T follicular helper cell (primary cell): ENCODE results near the gene IL17C.
"Not testable (repeated sequence)": the region's sequence is repeated elsewhere in the genome, so short reads cannot be mapped to it uniquely, and the experiment has no call there.

Experiments used
- DNase-seq: peaks from one replicate; pipeline ENCODE4 v3.0.0-alpha.2; 2020; ENCODE audit warnings: low read depth
- total RNA-seq, 2 experiments: gene quantifications; one replicate each; lab custom pipeline; 2026; lab: John Stamatoyannopoulos, UW

Gene IL17C, protein sequence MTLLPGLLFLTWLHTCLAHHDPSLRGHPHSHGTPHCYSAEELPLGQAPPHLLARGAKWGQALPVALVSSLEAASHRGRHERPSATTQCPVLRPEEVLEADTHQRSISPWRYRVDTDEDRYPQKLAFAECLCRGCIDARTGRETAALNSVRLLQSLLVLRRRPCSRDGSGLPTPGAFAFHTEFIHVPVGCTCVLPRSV
- 0 to 0.06 reads per million in 2 experiments for total RNA-seq

DNA sequence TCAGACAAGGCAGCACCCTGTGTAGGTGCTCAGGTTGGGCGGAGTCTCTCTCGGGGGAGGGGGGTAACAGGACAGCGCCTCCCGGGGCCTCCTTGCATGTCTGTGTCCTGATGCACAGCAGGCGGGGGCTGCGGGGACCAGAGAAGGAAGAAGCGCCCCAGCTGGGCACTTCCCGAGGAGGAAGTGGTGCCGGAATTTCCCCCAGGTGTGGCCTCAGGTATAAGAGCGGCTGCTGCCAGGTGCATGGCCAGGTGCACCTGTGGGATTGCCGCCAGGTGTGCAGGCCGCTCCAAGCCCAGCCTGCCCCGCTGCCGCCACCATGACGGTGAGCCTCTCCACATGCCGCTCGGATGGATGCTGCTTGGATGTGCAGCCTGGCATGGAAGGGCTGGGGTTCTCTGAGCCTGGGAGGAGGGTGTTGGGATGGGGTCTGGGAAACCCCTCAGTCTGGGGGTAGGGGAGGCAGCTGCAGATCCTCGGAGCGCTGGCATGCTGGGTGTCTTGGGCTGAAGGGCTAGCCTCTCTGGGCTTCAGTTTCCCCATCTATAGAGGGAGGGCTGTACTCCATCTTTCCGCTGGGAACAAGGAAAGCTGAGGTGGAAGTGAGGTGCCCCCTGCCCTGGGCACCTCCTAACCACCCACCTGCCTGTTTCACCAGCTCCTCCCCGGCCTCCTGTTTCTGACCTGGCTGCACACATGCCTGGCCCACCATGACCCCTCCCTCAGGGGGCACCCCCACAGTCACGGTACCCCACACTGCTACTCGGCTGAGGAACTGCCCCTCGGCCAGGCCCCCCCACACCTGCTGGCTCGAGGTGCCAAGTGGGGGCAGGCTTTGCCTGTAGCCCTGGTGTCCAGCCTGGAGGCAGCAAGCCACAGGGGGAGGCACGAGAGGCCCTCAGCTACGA lies at the start of gene IL17C:
IL17C (plus strand) TSS at position 250 of the 908 bp plus-strand sequence; CDS start at position 320, 70 bp downstream.
- no peak for DNase-seq

DNA sequence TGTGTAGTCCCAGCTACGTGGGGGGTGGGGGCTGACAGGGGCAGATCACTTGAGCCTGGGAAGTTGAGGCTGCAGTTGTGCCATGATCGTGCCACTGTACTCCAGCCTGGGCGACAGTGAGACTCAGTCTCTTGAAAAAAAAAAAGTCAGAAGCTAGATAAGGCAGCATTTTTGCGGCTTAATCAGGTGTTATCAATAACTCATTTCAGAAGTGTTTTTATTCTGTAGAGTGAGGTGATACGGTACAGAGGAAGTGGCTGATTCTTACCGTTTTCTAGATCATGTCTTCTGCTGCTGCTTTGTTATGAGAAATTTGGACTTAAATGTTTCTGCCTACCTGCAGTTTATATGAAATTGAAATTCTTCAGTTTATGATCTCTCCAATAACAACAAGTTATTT lies 49.6 kb upstream of the IL17C start:
- no peak for DNase-seq

DNA sequence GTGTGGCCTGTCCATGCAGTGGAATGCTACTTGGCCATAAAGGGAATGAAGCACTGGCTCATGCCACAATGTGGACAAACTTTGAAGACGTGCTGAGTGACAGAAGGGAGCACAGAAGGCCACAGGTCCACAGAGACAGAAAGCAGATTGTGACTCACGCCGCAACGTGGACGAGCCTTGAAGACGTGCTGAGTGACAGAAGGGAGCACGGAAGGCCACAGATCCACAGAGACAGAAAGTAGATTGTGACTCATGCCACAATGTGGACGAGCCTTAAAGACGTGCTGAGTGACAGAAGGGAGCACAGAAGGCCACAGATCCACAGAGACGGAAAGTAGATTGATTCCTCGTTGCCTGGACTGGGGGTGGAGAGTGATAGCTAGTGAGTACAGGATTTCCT lies 48.9 kb upstream of the IL17C start:
- DNase-seq: no peak

DNA sequence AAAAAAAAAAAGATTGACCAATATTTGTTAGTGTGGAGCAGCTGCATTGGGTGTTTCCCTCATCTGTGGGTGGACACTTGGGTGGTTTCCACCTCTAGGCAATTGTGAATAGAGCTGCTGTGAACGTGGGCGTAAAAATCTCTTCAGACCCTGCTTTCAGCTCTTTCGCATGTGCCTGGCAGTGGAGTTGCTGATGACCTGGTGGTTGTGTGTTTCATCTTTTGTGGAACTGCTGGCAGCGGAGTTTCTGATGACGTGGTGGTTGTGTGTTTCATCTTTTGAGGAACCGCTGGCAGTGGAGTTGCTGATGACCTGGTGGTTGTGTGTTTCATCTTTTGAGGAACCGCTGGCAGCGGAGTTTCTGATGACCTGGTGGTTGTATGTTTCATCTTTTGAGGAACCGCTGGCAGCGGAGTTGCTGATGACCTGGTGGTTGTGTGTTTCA lies 46.8 kb upstream of the IL17C start:
- no peak for DNase-seq

DNA sequence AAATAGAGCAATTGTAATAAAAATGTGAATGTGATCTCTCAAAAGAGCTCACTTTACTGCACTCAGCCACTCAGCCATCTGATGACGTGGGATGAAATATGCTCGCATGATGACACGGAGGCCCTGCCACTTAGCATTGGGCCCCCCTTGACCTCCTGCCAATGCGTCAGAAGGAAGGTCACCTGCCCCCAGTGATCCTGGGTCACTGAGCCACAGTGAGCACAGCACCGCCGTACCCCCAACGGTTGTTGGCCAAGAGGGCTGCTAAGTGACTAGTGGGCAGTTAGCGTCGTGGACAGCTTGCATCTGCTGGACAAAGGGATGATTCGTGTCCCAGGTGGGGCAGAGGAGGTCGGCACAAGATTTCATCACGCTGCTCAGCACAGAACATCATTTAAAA lies 45.3 kb upstream of the IL17C start:
- no peak for DNase-seq

DNA sequence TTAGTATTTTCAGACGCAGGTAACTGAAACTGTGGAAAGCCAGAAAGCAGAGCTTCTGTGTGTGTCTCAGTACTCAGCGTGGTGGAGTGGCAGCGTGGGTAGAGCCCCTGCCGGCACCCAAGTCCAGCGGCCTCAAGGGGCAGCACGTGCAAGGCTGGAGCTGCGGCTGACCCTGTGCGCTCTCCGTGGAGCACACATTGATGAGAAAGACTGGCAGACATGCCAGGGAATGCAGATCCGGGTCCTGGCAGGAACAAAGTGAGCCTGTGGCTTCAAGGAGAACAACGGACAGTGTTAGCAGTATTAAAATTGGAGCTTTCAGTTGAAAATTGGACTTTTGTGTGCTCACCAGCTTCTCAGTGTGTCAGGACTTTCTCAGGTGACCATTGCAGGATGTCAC lies 44.9 kb upstream of the IL17C start:
- no peak for DNase-seq

DNA sequence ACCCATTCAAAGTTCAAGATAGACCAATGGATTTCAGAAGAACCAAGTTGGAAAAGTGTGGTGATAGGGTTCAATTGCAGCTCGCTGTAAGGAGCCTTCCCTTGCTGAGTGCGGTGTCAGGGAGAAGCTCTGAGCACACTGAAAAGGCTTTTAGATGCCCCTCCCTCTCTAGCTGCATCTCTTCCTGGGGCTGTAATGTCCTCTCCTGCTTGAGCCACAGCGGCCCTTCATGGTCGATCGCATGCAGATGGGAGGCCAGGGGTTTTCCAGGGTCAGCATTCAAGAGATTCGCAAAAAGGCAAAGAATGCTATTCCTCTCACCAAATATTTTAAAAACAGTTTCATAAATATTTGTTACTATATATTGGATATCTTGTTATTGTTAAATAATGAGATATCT lies 44.5 kb upstream of the IL17C start:
- DNase-seq: no peak

DNA sequence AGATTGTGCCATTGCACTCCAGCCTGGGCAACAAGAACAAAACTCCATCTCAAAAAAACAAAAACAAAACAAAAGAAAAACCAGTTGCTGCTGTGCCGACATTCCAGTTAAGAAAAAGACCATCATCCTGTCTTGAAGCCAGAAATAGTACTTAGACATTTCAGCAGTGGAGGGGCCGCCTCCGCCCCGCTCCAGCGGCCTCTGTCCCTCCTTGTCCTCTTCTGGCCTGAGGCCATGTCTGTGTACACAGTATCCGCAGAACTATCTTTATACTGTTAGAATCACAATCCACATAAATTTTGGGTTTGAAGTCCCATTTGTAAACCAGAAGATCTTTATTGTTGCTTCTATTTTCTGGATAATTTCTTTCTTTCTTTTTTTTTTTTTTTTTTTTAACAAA lies 43.3 kb upstream of the IL17C start:
- DNase-seq: no peak

DNA sequence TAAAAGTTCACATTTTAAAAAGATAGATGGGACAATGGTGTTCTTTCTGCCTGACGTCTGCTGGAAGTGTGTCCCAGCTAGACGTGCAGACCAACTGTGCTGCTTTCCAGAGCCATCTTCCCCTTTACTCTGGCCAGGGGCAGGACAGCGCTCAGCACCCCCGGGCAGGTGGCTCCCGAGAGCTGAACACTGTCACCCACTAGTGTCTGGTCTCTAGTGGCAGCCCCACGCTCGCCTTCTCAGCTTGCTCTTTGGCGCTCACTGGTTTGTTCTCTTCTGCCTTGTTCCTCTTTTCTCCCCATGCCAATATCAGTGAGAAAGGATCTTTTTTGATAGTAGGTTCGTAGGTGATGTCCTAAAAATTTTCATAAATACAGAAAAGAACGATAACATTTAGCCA lies 42.5 kb upstream of the IL17C start:
- no peak for DNase-seq

DNA sequence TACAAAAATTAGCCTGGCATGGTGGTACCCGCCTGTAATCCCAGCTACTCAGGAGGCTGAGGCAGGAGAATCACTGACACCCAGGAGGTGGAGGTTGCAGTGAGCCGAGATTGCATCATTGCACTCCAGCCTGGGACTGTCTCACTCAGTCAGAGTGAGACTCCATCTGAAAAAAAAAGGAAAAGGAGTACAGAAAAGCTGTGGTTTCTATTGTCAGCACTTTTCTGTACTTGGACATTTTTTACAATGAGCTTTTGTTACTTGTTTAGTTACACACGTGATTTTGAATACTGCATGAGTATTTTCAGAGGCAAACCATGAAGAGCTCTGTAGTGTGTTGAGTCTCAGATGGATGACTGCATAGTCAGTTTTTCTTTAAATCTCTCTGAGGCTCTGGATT lies 41.9 kb upstream of the IL17C start:
- DNase-seq: no peak

DNA sequence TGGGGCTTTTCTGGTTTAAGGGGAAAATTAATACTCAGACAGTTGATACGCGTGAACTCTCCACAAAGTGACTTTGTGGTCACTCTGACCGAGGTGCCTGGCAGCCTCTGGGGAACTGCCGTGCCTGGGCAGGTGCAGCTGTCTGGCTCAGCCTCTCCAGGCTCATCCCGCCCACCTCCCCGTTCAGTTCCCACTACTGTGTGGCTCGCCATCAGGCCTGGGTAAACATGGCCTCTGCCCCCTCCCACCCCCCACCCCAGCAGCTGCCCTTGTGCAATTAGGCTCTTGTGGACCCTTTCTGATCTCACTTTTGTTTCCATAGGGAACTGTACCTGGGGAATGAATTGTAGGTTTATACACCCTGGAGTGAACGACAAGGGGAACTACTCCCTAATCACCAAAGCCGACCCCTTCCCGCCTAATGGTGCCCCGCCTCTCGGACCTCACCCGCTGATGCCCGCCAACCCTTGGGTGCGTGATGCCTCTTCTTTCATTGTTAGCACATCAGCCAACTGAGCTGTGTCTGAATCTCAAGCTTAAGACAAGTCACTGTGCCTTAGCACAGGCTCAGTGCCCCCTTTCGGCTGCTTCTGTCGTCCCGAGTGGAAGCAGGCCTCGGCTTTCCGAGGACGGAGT lies 40.4 kb upstream of the IL17C start:
- no peak for DNase-seq

DNA sequence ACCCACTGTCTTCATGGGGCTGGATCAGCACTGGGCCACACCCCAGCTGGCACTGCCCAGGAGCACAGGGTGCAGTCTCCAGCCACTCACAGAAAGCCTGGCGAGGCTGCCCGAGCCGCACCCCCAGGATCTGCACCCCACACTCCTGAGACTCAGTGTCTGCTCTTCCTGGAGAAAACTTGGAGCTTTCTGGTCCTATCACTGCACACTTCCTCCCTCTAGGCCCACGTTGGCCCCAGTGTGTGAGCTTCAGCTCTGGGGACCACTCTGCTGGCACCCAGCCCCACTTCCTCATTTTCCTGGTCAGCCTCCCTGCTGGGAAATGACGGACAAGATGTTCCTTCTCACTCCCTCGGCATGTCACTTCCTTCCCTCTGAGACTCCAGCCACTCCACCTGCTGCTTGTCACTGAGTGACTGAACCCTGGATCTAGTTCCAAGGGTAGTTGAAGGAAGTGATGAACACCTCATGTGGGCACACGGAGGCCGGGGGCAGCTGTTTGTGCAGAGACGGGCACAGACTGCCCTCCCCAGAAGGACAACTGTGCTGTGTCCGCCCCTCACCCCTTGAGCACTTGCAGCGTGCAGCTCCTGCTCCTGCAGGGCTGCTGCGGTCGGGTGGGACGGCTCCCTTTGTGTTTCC lies 39.2 kb upstream of the IL17C start:
- DNase-seq: no peak

DNA sequence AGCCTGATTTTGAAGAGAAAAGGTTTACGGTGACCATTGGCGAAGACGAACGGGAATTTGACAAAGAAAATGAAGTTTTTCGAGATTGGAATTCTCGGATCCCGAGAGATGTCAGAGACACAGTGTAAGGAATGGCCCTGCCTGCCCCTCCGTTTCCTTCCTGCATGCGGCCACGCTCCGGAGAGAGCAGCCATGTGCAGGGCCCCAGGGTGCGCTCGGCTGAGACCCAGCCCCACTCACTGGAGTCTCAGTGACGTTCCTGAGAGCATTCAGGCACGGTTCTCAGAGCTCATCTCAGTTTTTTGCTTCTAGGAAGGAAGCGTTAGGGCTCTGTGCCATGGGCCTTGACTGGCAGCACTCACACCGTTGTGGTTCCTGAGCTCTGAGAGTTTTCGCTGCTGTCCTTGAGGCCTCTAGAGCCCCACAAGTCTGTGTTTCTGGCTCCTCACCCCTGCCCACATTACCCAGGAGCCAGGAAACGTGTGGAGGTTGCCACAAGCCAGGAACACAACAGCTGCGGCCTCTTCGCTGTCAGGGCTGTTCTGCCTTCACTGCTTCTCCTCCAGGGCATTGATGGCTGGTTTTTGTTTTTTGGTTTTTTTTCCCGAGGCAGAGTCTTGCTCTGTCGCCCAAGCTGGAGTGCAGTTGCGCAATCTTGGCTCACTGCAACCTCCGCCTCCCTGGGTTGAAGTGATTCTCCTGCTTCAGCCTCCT lies 38.4 kb upstream of the IL17C start:
- no peak for DNase-seq

DNA sequence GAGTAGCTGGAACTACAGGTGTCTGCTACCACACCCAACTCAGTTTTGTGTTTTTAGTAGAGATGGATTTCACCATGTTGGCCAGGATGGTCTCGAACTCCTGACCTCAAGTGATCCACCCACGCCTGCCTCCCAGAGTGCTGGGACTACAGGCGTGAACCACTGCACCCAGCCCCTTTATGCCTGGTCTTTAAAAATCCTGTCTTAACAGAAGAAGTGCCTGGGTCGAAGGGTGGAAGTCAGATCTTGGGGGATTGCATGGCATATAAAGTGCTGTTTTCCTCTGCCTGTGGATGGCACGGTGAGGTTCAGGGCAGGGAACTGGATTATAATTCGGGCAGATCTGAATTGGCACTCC lies 37.9 kb upstream of the IL17C start:
- DNase-seq: no peak

DNA sequence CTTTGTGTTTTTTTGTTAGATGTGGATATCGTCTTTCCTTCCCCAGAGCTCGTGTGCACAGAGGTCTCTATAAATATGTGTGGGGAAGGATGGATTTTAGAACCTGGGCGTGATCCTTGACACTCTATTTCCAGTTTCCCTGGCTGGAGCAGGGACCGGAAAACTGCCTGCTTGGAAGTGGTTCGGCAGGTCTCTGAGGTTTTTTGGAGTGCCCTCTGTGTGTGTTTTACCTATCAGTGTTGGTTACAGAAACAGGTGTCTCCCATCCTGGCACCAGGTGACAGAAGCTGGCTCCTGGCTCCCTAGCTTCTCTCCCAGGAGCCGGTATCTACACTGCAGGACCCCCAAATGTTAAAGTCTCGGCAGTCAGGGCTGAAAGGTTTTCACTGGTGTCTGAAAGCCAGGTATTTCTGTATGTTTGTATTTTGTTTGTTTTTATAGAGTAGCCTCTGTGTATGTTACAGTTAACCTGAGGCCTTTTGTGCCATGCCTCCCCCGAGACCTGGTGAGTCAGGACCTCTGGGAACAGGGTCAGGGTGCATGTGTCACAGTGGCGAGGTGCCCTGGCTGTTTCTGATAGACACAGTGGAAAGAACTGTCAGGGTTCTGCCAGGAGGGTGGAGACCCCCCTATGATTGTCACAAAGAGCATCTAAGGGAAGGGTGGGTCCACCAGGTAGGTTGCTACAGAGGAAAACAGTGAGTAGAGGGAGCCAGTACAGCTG lies 36.9 kb upstream of the IL17C start:
- DNase-seq: no peak

DNA sequence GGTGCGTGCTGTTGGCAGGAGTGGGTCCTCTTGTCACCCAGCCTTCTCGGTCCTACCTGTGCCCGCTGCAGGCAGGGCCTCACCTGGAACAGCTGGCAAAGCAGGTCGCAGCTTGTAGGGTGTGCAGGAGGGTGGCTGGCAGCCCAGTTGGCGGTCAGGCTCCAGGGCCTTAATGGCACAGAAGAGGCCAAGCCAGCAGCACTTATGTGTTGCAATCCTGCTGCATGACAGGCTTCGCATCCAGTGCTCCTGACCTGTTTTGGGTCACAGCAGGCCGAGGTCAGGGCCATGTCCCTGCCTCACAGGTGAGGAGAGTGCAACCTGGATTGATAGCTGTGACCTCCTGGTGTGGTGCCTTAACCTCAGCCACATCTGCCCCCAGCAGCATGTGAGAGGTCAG lies 36.3 kb upstream of the IL17C start:
- no peak for DNase-seq

DNA sequence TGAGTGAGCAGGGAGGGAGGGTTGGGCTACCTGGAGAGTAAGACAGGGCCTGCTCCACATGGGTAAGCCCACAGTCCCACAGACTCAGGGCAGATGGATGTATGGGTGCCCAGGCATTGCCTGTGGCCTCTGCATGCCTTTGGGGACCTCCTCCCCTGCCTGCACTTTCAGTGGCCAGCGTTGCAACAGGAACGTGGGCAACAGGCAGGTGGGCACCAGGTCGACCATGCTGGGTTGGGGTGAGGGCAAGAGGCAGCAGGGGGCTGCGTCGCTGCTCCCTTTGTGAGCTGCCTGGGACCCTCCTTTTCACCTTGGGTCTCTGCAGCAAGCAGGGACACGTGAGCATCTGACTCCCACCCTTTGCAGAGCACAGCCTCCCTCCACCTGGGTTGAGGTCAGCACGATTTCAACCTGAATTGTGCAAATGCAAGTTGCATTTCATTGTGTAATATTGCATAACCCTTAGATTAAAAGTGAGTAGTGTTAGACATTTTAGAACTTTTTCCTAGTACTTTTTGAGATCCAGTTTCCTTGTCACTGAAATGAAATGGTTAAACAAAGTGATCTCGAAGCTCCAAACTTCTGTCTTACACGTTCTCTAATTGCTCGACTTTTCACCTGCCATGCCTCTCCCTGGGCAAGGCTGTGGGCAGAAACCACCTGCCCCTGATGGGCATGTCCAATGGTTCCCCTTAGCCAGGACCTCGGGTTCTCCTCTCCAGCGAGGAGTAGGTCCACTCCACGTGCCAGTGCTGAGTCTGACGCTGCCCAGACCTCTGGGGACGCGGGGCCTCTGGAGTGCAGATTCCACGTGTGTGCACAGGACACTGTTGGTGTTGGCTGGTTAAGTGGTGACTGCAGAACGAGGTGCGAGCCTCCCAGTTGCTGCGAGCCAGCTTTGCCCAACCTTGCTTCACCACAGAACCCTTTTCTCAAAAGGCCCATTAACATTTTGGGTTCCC lies 32.9 kb upstream of the IL17C start:
- no peak for DNase-seq

DNA sequence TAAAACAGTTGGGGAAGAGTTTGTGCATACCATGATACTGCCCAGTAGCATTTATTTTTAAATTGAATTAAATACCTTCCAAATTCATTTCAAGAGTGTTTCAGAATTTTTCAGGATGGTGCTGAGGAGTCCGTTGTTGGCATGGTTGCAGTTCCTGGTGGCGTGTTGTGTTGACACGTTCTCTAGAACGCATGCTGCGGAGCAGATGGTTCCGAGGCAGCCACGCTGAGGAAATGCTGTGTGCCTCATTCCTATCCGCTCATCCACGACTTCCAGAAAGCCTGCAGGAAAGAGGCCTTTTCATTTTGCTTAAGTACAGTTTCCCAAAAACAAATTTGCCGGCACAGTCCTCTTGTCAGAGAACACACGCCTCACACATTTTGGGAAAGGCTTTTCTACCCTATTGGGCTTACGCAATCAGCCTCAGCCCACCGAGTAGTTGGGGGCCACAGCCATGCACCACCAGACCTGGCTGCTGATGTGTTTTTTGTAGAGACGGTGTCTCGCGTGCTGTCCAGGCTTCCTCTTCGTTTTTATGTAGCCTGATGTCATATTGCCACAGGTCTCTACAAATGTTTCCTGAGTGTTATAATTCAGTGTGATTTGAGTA lies 32.1 kb upstream of the IL17C start:
- DNase-seq: no peak

DNA sequence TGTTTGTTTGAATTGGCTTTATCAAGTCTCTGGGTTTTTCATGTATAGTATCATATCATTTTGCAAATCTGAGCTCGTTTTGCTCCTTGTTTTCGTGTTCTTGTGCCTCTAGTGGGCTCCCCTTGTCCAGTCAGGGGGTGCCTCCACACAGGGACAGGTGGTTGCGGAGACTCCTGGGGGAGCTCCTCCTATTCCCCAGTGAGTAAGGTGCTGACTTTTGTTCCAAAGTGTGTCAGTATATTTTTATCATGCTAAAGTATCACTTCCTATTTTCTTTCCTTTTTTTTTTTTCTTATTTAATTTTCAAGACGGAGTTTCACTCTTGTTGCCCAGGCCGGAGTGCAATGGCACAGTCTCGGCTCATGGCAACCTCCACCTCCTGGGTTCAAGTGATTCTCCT lies 30.3 kb upstream of the IL17C start:
- no peak for DNase-seq

DNA sequence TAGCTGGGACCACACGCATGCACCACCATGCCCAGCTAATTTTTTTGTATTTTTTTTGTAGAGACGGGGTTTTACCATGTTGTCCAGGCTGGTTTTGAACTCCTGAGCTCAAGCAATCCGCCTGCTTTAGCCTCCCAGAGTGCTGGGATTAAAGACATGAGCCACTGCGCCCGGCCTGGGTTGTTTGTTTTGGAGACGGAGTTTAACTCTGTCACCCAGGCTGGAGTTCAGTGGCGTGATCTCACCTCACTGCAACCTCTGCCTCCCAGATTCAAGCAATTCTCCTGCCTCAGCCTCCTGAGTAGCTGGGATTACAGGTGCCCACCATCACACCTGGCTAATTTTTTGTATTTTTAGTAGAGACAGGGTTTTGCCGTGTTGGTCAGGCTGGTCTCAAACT lies 28.9 kb upstream of the IL17C start:
- not testable (repeated sequence) for DNase-seq
